LNCAP (cell line): ENCODE measurements around the gene HS3ST3A1.

Source experiments
- CTCF ChIP-seq: fragments of 450-650 bp; IDR thresholded peaks from 2 replicates; pipeline ENCODE4 v1.5.1; 2017; ENCODE audit warnings: mild to moderate bottlenecking

HS3ST3A1 gene

GRCh38 chr17:13462673-13463124 lies 139.0 kb downstream of the HS3ST3A1 start:
- TF ChIP-seq CTCF, result no peak

- TF ChIP-seq CTCF, result no peak
Measured at GRCh38 chr17:13462146-13462545, 139.6 kb downstream of the HS3ST3A1 start.

GRCh38 chr17:13460261-13461000 lies 141.3 kb downstream of the HS3ST3A1 start:
- no peak for TF ChIP-seq CTCF

- TF ChIP-seq CTCF, result no peak
Measured at GRCh38 chr17:13457783-13458182, 143.9 kb downstream of the HS3ST3A1 start.
